Measurements from ENCODE around the gene ACAA2. TPM values are rescaled to one million over a fixed set of nuclear protein-coding genes. Genes with fewer than 3 reads are reported as not detected.

Gene ACAA2
- total RNA-seq, 1 donor from 2014 or later: 21.3 TPM

GRCh38 chr18:49767111-49768050, 46.0 kb downstream of the ACAA2 start:
- no peak for DNase-seq (ENCODE audit: low spot score)

DNA sequence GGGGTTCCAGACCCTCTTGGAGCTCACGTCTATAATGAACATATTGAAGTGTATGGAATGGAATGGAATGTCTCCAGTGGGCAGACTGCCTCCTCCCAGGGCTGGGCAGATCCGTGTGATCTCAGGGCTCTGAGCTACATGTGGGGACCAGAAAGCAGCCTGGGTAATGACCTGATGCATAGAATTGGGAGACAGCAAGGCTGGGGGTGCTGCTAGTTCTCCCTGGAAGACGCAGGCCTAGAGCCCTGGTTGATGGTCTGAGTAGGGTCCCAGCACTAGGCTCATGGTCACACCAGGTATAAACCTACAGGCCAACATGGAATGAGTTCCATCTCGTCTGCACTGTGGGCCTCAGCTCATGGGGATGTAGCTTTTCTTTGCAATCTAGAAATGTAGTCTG, 46.7 kb downstream of the ACAA2 start:
- no peak for DNase-seq (ENCODE audit: low spot score)

- no peak for DNase-seq (ENCODE audit: low spot score)
These were observed 49.3 kb downstream of the ACAA2 start for GRCh38 chr18:49764032-49764431.

DNA sequence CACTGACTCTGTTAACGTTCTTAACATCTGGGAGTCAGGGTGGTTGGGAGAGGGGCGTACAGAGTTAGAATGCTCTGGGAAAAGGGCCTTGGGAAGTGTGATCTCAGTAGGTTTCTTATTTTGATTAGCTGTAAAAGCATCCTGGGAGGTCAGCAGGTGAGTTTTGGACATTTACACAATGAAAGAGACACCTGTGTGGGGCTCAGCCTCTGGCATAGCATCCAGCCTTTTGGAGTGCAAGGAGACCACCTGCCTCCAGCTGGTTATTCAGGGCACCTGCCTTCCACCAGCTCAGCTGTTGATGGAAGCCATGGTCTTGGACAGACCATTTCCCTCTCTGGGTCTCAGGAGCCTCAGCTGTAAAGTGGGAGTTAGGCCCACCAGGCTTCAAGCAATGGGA, 49.7 kb downstream of the ACAA2 start:
- no peak for DNase-seq (ENCODE audit: low spot score)

GRCh38 chr18:49762191-49763077, 50.9 kb downstream of the ACAA2 start:
- DNase-seq (ENCODE audit: low spot score): no peak

GRCh38 chr18:49761771-49762170, 51.6 kb downstream of the ACAA2 start:
- DNase-seq (ENCODE audit: low spot score): no peak

DNA sequence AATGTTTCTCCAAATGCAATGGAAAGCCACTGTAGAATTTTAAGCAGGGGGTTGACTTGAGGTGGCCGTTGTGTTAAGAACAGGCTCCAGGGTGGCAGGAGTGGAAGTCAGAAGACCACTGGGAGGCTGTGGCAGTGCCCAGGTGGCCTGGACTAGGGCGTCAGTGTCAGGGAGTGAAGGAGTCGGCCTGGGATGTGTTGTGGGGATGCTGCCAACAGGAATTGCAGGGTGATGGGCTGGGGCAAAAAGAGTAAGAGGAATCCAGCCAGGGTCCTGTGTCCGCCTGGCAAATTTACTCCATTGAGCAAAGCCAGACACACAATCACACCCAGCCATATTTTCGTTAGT, 55.1 kb downstream of the ACAA2 start:
- no peak for DNase-seq (ENCODE audit: low spot score)

- no peak for DNase-seq (ENCODE audit: low spot score)
These were observed 55.6 kb downstream of the ACAA2 start for GRCh38 chr18:49757513-49758262.

- no peak for DNase-seq (ENCODE audit: low spot score)
These were observed 56.5 kb downstream of the ACAA2 start for GRCh38 chr18:49756671-49757362.

- DNase-seq (ENCODE audit: low spot score): no peak
These were observed 57.2 kb downstream of the ACAA2 start for GRCh38 chr18:49756135-49756534.

DNA sequence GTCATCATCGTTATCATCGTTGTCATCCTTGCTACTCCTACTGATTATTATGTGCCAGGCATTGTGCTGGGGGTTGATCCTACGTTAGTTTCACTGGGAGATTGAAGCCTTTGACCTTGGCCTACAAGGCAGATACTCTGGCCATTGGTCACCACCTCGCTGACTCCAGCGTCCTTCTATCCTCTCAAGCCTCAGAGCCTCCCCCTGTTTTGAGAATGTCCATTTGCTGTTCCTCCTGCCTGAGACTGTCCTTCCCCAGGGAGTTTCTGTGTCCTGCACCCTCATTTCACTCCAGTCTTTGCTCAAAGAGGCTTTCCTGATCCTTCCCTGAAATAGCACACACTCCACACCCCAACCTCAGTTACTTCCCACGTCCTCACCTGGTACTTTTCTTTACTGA, 57.8 kb downstream of the ACAA2 start:
- DNase-seq (ENCODE audit: low spot score): no peak

GRCh38 chr18:49754866-49755265, 58.5 kb downstream of the ACAA2 start:
- no peak for DNase-seq (ENCODE audit: low spot score)

- DNase-seq (ENCODE audit: low spot score): no peak
These were observed 59.7 kb downstream of the ACAA2 start for GRCh38 chr18:49753643-49754042.

GRCh38 chr18:49752095-49752457, 61.3 kb downstream of the ACAA2 start:
- no peak for DNase-seq (ENCODE audit: low spot score)

GRCh38 chr18:49751427-49752094, 61.8 kb downstream of the ACAA2 start:
- DNase-seq (ENCODE audit: low spot score): no peak

- DNase-seq (ENCODE audit: low spot score): no peak
These were observed 63.8 kb downstream of the ACAA2 start for GRCh38 chr18:49749563-49749962.

DNA sequence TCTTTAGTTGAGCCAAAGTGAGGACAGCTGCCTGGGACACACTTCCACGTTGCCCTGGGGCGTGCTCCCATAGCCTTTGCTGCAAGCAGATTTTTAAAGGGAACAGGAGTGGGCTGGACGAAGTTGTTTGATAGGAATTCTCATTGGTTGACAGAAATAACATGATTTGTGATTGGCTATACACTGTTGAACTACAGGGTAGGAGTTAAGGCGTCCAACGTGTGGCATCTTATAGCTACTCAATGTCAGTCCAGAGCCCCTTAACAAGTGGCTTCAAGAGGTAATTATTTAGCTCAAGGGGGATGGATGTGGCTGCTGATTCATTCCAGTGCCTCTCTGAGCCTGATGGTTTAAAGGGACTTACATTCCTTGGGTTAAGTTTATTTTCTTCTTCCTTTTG, 65.5 kb downstream of the ACAA2 start:
- no peak for DNase-seq (ENCODE audit: low spot score)

DNA sequence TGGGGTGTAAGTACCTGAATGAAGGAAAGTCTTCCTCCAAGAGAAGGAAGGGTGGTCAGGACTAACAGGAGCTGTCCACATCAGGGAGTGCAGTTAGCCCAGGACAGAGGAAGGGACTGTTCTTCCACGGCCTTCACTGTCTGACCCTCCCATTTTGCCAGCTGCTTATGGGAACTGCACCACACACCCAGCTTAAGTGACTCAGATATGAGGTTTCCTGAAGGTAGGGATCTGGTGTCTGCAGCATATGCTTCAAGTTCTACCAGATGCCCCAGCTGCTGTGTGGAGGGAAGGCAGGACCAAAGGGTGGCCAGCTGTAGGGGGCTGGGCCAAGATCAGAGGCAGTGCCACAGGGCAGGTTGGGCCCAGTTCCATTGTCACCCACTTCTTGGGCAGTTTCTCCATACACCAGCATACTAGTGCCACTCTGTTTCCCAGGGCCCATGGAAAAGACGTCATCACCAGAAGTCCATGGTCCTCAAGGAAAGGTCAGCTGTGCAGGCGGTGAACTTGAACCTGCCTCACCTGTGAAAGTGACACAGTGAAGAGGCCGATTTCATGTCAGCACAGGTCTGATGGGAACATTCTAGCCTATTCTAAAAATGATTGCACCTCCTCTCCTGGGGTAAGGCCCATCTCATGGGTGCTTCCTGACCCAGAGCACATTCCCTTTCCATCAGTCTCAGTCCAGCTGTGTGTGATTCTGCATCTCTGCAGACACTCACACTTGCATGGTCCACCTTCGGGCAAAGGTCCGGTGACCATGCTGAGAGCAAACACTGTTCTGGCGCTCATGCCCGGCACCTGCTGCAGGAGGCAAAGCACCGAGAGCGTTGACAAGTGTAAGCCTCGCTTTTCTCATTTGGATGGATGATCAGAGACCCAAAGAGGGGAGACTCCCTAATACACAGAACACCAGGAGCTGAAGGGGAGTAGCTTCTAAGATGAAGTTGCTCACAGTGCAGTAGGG, 68.0 kb downstream of the ACAA2 start:
- no peak for DNase-seq (ENCODE audit: low spot score)

DNA sequence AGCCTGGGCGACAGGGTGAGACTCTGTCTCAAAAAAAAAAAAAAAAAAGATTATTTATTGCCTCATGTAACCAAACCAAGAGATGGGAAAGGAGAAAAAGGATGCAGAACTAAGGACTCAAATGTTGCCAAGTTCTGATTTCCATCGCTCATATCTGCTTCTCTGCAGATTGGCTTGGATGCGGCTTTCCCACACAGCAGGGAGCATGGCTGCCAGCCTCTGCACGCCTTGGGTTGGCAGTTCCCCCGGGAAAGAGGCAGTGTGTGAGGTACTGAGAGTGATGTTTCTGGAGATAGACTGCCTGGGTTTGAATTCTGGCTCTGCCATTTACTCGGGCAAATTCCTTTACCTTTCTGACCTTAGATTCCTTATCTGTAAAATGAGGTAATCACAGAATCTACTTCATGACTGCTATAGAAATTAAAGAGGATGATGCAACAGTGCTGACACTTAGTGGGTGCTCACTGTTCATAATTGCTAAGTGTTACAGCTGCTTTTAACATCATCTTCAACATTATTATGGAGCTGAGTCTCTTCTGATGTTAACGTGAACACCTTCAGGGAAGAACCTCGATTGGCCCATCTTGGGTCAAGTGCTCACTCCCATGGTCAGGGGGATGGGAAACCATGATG, 68.8 kb downstream of the ACAA2 start:
- DNase-seq (ENCODE audit: low spot score): no peak
